DND-41 (cell line): ENCODE data around the gene ITGB1.

Experiments used
- CTCF ChIP-seq: IDR thresholded peaks from 2 replicates; pipeline ENCODE4 v1.5.1; 2012; ENCODE audit warnings: borderline replicate concordance, low read length, moderate library complexity, mild to moderate bottlenecking; ENCODE audit not compliant: poor library complexity, severe bottlenecking; ENCODE audit errors: extremely low read depth
- EZH2 ChIP-seq: IDR thresholded peaks from 3 replicates; pipeline ENCODE4 v1.6.1; 2012; ENCODE audit warnings: borderline replicate concordance, low read depth, mild to moderate bottlenecking, moderate library complexity, low read length, inconsistent platforms; ENCODE audit not compliant: severe bottlenecking

GRCh38 chr10:32995066-32995622 lies 37.1 kb upstream of the ITGB1 start:
- no peak for TF ChIP-seq CTCF
- no peak for TF ChIP-seq EZH2
